Brain microvascular endothelial cell (primary cell): ENCODE measurements around the gene HEG1.

ENCODE experiments used
- DNase-seq: peaks from one replicate; pipeline ENCODE4 v3.0.0-alpha.2; 2020
- H3K27ac ChIP-seq: fragments of 250-450 bp; sonication (Bioruptor Pico); 2 replicates; pipeline ENCODE4 v1.5.1; 2020; ENCODE audit warnings: mild to moderate bottlenecking, moderate library complexity
- H3K27me3 ChIP-seq: fragments of 250-450 bp; sonication (Bioruptor Pico); replicated peaks from 2 replicates; pipeline ENCODE4 v1.5.1; 2020; ENCODE audit warnings: mild to moderate bottlenecking
- H3K36me3 ChIP-seq: fragments of 250-450 bp; sonication (Bioruptor Pico); replicated peaks from 2 replicates; pipeline ENCODE4 v1.5.1; 2020; ENCODE audit warnings: mild to moderate bottlenecking
- H3K4me3 ChIP-seq: 2 replicates; pipeline ENCODE4 v1.5.1; 2011; ENCODE audit warnings: low read depth, mild to moderate bottlenecking, control low read depth, low read length, moderate library complexity
- in situ Hi-C: cut with HindIII; loops from 2 replicates; pipeline ENCODE4 v1.10.0; 2017; ENCODE audit warnings: low sequenced_read_pairs, low pct_ligation_motif_present
- TF ChIP-seq, protein P1 (sequence below): IDR thresholded peaks from 2 replicates; pipeline ENCODE4 v1.5.1; 2011; ENCODE audit warnings: low read depth, mild to moderate bottlenecking, moderate library complexity, low read length, control low read depth, inconsistent platforms; ENCODE audit errors: missing control alignments

Gene HEG1

DNA sequence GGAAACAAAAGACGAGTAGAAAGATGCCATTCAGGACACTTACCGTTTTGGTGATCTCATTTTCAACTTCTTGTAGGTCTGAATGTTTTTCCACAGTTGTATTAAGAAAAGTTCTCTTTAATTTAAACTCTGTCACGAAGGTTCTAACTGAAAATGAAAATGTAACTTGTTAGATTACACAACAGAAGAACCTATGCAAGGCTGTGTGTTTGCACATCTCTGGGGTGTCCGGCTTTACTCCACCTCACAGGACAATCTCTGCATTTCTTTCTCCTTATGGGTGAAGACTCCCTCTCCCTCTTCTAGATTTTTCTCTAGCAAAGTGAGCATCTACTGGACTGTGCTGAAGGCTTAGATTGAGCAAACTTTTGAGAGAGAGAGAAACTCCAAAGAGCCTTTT is 50.6 kb downstream of the HEG1 start:
- in situ Hi-C loops, result no loop called here
- TF ChIP-seq, protein P1, sequence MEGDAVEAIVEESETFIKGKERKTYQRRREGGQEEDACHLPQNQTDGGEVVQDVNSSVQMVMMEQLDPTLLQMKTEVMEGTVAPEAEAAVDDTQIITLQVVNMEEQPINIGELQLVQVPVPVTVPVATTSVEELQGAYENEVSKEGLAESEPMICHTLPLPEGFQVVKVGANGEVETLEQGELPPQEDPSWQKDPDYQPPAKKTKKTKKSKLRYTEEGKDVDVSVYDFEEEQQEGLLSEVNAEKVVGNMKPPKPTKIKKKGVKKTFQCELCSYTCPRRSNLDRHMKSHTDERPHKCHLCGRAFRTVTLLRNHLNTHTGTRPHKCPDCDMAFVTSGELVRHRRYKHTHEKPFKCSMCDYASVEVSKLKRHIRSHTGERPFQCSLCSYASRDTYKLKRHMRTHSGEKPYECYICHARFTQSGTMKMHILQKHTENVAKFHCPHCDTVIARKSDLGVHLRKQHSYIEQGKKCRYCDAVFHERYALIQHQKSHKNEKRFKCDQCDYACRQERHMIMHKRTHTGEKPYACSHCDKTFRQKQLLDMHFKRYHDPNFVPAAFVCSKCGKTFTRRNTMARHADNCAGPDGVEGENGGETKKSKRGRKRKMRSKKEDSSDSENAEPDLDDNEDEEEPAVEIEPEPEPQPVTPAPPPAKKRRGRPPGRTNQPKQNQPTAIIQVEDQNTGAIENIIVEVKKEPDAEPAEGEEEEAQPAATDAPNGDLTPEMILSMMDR, result no peak
- H3K27ac ChIP-seq, result no peak overlapping the region
- H3K4me3 ChIP-seq, result no peak overlapping the region
- H3K36me3 ChIP-seq, result peaks cover 89% of the 10 kb centered on the region
- no peak for DNase-seq
- no peaks in the 10 kb centered on the region for H3K27me3 ChIP-seq

DNA sequence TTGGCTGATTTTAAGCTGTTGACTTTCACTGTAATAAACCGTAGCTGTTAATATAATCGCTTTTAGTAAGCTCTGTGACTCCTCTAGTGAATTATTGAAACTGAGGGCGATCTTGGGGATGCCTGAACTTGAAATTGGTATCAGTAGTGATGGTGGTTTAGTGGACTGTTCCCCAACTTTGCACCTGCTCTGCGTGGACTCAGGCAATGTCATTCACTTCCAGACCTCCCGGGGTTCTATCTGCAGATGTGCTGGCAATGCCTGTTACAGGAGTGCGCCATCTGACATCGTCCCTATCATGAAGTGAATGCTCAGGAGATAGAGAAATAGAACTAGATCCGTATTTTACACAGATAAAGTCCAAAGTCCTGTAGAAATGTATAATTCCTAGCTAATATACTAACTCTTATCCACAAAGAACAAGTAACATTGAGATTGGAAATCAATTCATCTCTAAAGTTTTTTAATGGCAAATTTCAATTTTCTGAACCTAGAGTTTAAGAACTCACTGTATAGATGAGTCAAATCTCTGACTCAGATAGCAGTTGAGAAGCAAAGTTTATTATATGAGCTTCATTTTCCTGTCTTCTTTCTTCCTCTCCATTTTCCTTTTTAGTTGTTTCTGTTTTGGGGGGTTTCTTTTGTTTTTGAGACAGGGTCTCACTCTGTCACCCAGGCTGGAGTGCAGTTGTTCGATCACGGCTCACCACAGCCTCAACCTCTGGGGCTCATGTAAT is 51.8 kb downstream of the HEG1 start:
- in situ Hi-C loops, result no loop called here

DNA sequence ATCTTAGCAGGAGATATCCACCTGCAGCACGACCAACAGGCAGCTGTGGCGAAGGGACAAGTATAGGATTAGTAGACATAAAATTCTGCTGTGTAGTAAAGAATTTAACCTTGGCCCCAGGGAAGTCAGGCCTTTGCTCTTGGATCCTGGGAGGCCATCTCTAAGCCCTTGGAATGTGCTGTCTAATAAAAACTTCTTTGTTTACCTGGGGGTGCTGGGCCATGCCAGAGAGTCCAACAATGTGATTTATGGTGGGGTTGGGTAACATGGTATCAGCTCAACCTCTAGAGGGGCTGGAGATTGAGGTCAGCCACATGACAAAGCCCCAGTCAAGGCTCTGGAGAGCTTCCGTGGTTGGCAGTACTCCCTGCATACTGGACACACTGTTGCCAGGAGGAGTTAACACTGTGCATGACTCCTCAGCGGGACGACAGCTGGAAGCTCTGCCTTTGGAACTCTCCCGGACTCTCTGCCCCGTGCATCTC is 52.4 kb downstream of the HEG1 start:
- DNase-seq, result no peak
- H3K27me3 ChIP-seq, result no peaks in the 10 kb centered on the region
- H3K36me3 ChIP-seq, result peaks cover 92% of the 10 kb centered on the region
- TF ChIP-seq, protein P1, result no peak
- no peak overlapping the region for H3K4me3 ChIP-seq
- no peak overlapping the region for H3K27ac ChIP-seq
- in situ Hi-C loops, result no loop called here

More for the DNA sequence above, 51.8 kb downstream of the HEG1 start:
- Histone ChIP-seq H3K27me3 (no peaks in the 10 kb centered on the region), H3K36me3 (peaks cover 91% of the 10 kb centered on the region), H3K27ac (no peak overlapping the region), H3K4me3 (no peak overlapping the region)
- TF ChIP-seq, protein P1, result no peak
- no peak for DNase-seq

DNA sequence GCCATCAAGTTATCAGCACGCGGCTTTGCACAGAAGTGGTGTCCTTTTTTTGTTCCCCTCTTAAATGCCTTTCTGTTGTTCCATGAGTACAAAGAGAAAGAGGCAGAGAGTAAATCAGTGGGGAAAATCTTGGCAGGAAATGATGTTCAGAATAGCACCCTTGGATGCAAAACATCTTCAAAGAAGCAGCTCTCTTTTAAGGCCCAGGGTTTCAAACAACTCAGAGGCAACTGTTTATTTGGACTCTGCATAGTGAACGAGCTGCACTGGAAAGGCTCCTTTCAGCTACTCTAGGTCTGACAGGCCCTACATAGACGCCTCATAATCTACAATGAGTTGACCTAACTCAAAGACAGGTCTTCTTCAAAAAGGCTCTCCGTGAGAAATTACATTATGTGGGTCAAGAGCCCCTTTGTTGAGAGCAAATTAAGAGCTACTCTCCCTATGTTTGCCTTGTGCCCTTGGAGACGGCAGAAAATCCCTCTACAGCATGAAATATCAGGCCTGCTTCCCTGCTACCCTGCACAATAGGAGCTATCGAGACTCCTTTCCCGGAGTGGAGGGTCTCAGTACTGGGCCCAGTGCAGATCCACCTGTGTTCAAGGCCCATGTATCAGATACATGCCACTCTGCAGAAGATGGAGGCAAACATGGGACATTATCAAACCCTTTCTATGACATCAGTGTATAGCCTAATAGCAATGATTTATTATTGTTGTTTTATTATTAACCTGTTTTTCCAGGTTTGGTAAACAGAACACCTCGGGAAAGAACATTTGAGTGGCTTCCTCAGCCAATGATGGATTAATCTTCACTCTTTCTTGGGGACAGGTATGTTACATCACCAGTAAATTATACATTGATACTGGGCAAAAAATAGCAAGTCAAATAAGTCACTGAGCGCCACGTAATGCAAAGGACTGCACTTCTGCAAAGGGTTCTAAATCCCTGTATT is 53.1 kb downstream of the HEG1 start:
- Histone ChIP-seq H3K27me3 (no peaks in the 10 kb centered on the region), H3K36me3 (peaks cover 92% of the 10 kb centered on the region), H3K27ac (no peak overlapping the region), H3K4me3 (no peak overlapping the region)
- in situ Hi-C loops, result no loop called here
- TF ChIP-seq, protein P1, result no peak
- DNase-seq, result no peak

- H3K27me3 ChIP-seq, result no peaks in the 10 kb centered on the region
- TF ChIP-seq, protein P1, result no peak
- H3K4me3 ChIP-seq, result no peak overlapping the region
- DNase-seq, result no peak
- in situ Hi-C loops, result no loop called here
- H3K36me3 ChIP-seq, result peaks cover 94% of the 10 kb centered on the region
- no peak overlapping the region for H3K27ac ChIP-seq
These were observed 54.0 kb downstream of the HEG1 start for GRCh38 chr3:125001557-125002413.
